Measurements from ENCODE around the gene ART1. TPM values are rescaled to one million over a fixed set of nuclear protein-coding genes. Genes with fewer than 3 reads are reported as not detected.

ART1 gene
- total RNA-seq, 1 donor from 2014 or later = not detected

DNA sequence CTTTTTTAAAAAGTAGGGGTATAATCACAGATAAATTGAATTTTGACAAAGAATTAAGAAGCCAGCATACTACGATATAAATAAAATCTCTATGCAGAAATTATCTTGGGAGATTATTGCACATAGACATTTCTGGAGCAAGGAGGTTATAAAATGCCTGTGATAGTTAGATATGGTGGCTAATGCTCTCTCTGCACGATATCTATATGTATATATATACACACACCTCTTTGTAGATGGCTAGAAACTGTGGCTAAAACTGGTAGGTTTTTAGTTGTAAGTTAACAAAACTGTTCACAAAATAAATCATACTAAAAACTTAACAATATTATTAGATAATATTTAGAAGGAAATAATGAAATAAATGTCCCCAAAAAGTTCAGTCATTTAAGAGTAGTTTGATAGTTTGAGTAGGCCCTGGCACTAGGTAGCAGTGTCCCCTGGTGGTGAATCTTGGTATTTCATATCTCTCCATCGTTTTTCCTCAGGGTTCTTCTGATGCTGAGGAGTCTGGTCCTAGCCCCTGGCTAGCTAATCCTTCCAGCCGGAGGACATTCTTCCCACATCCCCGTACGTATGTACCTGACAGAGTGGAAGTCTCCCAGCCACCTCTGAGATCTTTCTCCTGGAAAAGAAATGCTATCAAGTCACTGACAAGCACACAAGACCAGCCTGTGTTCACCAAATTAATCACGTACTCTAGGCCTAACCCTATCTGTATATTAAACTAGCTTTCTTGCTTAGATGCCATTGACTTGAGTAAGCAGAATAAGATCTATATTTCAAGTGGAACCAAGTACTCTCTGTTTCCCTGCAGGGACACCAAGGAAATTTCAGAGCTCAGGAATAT is 35.3 kb upstream of the ART1 start:
- no peaks in the 10 kb centered on the region for H3K79me2 ChIP-seq (ENCODE audit: insufficient read depth, low read length)
- Mint-ChIP-seq H3K4me3 (ENCODE audit: unreplicated experiment) (no peak overlapping the region), H3K36me3 (ENCODE audit: low read depth, unreplicated experiment) (no peaks in the 10 kb centered on the region), H3K9me3 (ENCODE audit: unreplicated experiment) (no peaks in the 10 kb centered on the region), H3K27me3 (ENCODE audit: low read depth, unreplicated experiment) (peaks cover 10% of the 10 kb centered on the region), H3K4me1 (ENCODE audit: low read depth, unreplicated experiment) (no peaks in the 10 kb centered on the region), H3K27ac (ENCODE audit: unreplicated experiment) (no peak overlapping the region)
- H2AFZ ChIP-seq (ENCODE audit: low read depth, low read length) = no peak overlapping the region
- H3K4me2 ChIP-seq (ENCODE audit: low read length) = no peak overlapping the region
- no peaks in the 10 kb centered on the region for H3K27me3 ChIP-seq (ENCODE audit: insufficient read depth, low read length)
- no peaks in the 10 kb centered on the region for H3K36me3 ChIP-seq (ENCODE audit: insufficient read depth, low read length)
- H3K9ac ChIP-seq (ENCODE audit: low read length) = no peak overlapping the region
- H4K20me1 ChIP-seq (ENCODE audit: insufficient read depth, low read length) = no peaks in the 10 kb centered on the region
- TF ChIP-seq, protein P1, sequence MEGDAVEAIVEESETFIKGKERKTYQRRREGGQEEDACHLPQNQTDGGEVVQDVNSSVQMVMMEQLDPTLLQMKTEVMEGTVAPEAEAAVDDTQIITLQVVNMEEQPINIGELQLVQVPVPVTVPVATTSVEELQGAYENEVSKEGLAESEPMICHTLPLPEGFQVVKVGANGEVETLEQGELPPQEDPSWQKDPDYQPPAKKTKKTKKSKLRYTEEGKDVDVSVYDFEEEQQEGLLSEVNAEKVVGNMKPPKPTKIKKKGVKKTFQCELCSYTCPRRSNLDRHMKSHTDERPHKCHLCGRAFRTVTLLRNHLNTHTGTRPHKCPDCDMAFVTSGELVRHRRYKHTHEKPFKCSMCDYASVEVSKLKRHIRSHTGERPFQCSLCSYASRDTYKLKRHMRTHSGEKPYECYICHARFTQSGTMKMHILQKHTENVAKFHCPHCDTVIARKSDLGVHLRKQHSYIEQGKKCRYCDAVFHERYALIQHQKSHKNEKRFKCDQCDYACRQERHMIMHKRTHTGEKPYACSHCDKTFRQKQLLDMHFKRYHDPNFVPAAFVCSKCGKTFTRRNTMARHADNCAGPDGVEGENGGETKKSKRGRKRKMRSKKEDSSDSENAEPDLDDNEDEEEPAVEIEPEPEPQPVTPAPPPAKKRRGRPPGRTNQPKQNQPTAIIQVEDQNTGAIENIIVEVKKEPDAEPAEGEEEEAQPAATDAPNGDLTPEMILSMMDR (IDR thresholded peaks at IDR 0.05; ENCODE audit: insufficient read depth, low read depth, low read length) = peak; percentile 87
- TF ChIP-seq EZH2 (IDR thresholded peaks at IDR 0.05; ENCODE audit: insufficient read depth, low read length) = no peak
- DNase-seq (ENCODE audit: low read depth) (no peak), FAIRE-seq (no peak)
- H3K4me1 ChIP-seq (ENCODE audit: insufficient read depth, low read length) = no peaks in the 10 kb centered on the region
- no peak overlapping the region for H3K27ac ChIP-seq (ENCODE audit: low read depth, low read length)
- H3K4me3 ChIP-seq (ENCODE audit: insufficient read depth, low read depth, low read length) = no peak overlapping the region
- H3K9me3 ChIP-seq (ENCODE audit: insufficient read depth, low read depth, low read length) = no peaks in the 10 kb centered on the region

DNA sequence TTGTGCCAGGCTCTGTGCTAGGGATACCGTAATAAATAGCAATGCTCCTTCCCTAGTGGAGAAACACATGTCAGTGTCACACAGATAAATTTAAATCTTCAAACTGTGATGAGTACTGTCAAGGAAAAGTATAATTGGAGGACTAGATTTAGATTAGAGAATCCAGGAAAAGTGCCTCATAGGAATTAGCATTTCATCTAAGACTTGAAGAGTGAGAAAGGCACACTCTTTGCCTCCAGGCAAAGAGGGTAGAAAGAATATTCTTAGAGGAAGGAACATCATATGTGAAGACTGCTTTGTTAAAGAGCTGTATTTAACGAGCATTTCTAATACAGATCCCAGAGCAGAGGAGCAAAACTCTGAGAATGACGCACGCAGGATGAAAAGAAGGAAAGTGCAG is 34.1 kb upstream of the ART1 start:
- no peak overlapping the region for H3K27ac Mint-ChIP-seq (ENCODE audit: unreplicated experiment)
- Histone ChIP-seq H3K4me1 (ENCODE audit: insufficient read depth, low read length) (no peaks in the 10 kb centered on the region), H3K27me3 (ENCODE audit: insufficient read depth, low read length) (no peaks in the 10 kb centered on the region), H3K79me2 (ENCODE audit: insufficient read depth, low read length) (no peaks in the 10 kb centered on the region), H3K9ac (ENCODE audit: low read length) (no peak overlapping the region), H3K4me2 (ENCODE audit: low read length) (no peak overlapping the region), H3K27ac (ENCODE audit: low read depth, low read length) (no peak overlapping the region), H3K9me3 (ENCODE audit: insufficient read depth, low read depth, low read length) (no peaks in the 10 kb centered on the region), H2AFZ (ENCODE audit: low read depth, low read length) (no peak overlapping the region), H3K4me3 (ENCODE audit: insufficient read depth, low read depth, low read length) (no peak overlapping the region), H3K36me3 (ENCODE audit: insufficient read depth, low read length) (no peaks in the 10 kb centered on the region), H4K20me1 (ENCODE audit: insufficient read depth, low read length) (no peaks in the 10 kb centered on the region)
- H3K36me3 Mint-ChIP-seq (ENCODE audit: low read depth, unreplicated experiment) = no peaks in the 10 kb centered on the region
- H3K4me3 Mint-ChIP-seq (ENCODE audit: unreplicated experiment) = no peak overlapping the region
- TF ChIP-seq, protein P1 (IDR thresholded peaks at IDR 0.05; ENCODE audit: insufficient read depth, low read depth, low read length) = no peak
- TF ChIP-seq EZH2 (IDR thresholded peaks at IDR 0.05; ENCODE audit: insufficient read depth, low read length) = no peak
- DNase-seq (ENCODE audit: low read depth) (no peak), FAIRE-seq (no peak)
- H3K4me1 Mint-ChIP-seq (ENCODE audit: low read depth, unreplicated experiment) = peaks cover under 1% of the 10 kb centered on the region
- peaks cover 9% of the 10 kb centered on the region for H3K27me3 Mint-ChIP-seq (ENCODE audit: low read depth, unreplicated experiment)
- no peaks in the 10 kb centered on the region for H3K9me3 Mint-ChIP-seq (ENCODE audit: unreplicated experiment)
